Caco-2 (cell line): ENCODE data around the gene USP17L11. TPM values are rescaled to one million over a fixed set of nuclear protein-coding genes. Genes with fewer than 3 reads are reported as not detected.
"Not testable (repeated sequence)": the region's sequence is repeated elsewhere in the genome, so short reads cannot be mapped to it uniquely, and the experiment has no call there.

ENCODE experiments used
- BruUV-seq: library from RNA; stranded (reverse); fragments of 400-500 nt; replicated peaks from 2 replicates; lab custom pipeline; 2021; lab: Mats Ljungman, UMichigan
- CTCF ChIA-PET: fragments of 300-600 bp; sonication (Branson Sonifier 250); formaldehyde crosslinking; loops from one replicate; lab custom pipeline; 2022; ENCODE audit warnings: antibody characterized with exemption; lab: Charles Lee
- POLR2A ChIA-PET: fragments of 300-600 bp; sonication (Branson Sonifier 250); formaldehyde crosslinking; loops from one replicate; lab custom pipeline; 2022; ENCODE audit warnings: antibody characterized with exemption; lab: Charles Lee
- DNase-seq, 2 experiments: peaks; one replicate each; pipeline versions ENCODE4 v3.0.0 to v3.0.0-alpha.2; 2020 to 2022
- H3K27me3 ChIP-seq: replicated peaks from 2 replicates; pipeline ENCODE4 v1.6.0; 2011; ENCODE audit warnings: low read length; ENCODE audit not compliant: control insufficient read depth, insufficient read depth
- H3K36me3 ChIP-seq: 2 replicates; pipeline ENCODE4 v1.5.1; 2011; ENCODE audit warnings: low read length; ENCODE audit not compliant: control insufficient read depth, insufficient read depth
- H3K4me1 ChIP-seq: fragments of 250-450 bp; sonication (Bioruptor Pico); 2 replicates; pipeline ENCODE4 v1.5.1; 2020; ENCODE audit warnings: mild to moderate bottlenecking
- H3K4me3 ChIP-seq: 2 replicates; pipeline ENCODE4 v1.5.1; 2011; ENCODE audit warnings: low read depth, mild to moderate bottlenecking, control low read depth, low read length
- H3K9me3 ChIP-seq: fragments of 250-450 bp; sonication (Bioruptor Pico); 2 replicates; pipeline ENCODE4 v1.5.1; 2020; ENCODE audit warnings: mild to moderate bottlenecking, moderate library complexity
- H3K27ac Mint-ChIP-seq: one replicate; pipeline ENCODE4 v1.8.0; 2022; ENCODE audit warnings: mixed read lengths; ENCODE audit not compliant: unreplicated experiment
- H3K27me3 Mint-ChIP-seq: one replicate; pipeline ENCODE4 v1.8.0; 2022; ENCODE audit warnings: mixed read lengths; ENCODE audit not compliant: insufficient read depth, unreplicated experiment
- H3K36me3 Mint-ChIP-seq: one replicate; pipeline ENCODE4 v1.8.0; 2022; ENCODE audit warnings: mild to moderate bottlenecking, mixed read lengths; ENCODE audit not compliant: insufficient read depth, unreplicated experiment
- H3K4me1 Mint-ChIP-seq: one replicate; pipeline ENCODE4 v1.8.0; 2022; ENCODE audit warnings: low read depth, mixed read lengths; ENCODE audit not compliant: unreplicated experiment
- H3K4me3 Mint-ChIP-seq: one replicate; pipeline ENCODE4 v1.8.0; 2022; ENCODE audit warnings: mild to moderate bottlenecking, moderate library complexity, mixed read lengths; ENCODE audit not compliant: unreplicated experiment
- H3K9me3 Mint-ChIP-seq: one replicate; pipeline ENCODE4 v1.8.0; 2022; ENCODE audit warnings: mixed read lengths; ENCODE audit not compliant: unreplicated experiment
- intact Hi-C: fragments of 100-400 bp; cut with micrococcal nuclease; formaldehyde crosslinking; loops from one replicate; pipeline ENCODE4 v1.10.0; 2022; ENCODE audit not compliant: unreplicated experiment
- total RNA-seq: library from RNA; stranded (reverse); gene quantifications from 2 replicates; pipeline ENCODE4 v1.2.3, GENCODE V29; 2022

The USP17L11 gene
- total RNA-seq, 1 experiment from 2014 or later: not detected

GRCh38 chr4:9262572-9262971 lies 47.4 kb downstream of the USP17L11 start, which contains the start of gene USP17L21:
Gene USP17L21 (plus strand): TSS chr4:9262872. CDS start chr4:9262872, 0 bp downstream.
- H3K4me1 ChIP-seq, H3K4me1 Mint-ChIP-seq, H3K9me3 ChIP-seq, H3K4me3 ChIP-seq, intact Hi-C loops, POLR2A ChIA-PET, H3K27ac Mint-ChIP-seq, H3K36me3 Mint-ChIP-seq, CTCF ChIA-PET, DNase-seq, H3K9me3 Mint-ChIP-seq, BruUV-seq, H3K4me3 Mint-ChIP-seq, H3K27me3 ChIP-seq, H3K27me3 Mint-ChIP-seq, H3K36me3 ChIP-seq: not testable (repeated sequence)

Other genes starting within 250 kb of the USP17L11 start
- not detected in 2 replicates for gene FAM90A26, start 45.0 kb upstream of the USP17L11 start, total RNA-seq
- gene USP17L10, start 4.7 kb upstream of the USP17L11 start, total RNA-seq: not detected in 2 replicates
- gene USP17L12, start 4.7 kb downstream of the USP17L11 start, total RNA-seq: not detected in 2 replicates
- not detected in 2 replicates for gene USP17L13, start 9.5 kb downstream of the USP17L11 start, total RNA-seq
- not detected in 2 replicates for gene USP17L15, start 19.0 kb downstream of the USP17L11 start, total RNA-seq
- gene USP17L17, start 28.5 kb downstream of the USP17L11 start, total RNA-seq: not detected in 2 replicates
- gene USP17L18, start 33.2 kb downstream of the USP17L11 start, total RNA-seq: not detected in 2 replicates
- gene USP17L19, start 38.0 kb downstream of the USP17L11 start, total RNA-seq: not detected in 2 replicates
- not detected in 2 replicates for gene USP17L20, start 42.7 kb downstream of the USP17L11 start, total RNA-seq
- gene USP17L21, start 47.5 kb downstream of the USP17L11 start, total RNA-seq: not detected in 2 replicates
- not detected in 2 replicates for gene USP17L22, start 52.2 kb downstream of the USP17L11 start, total RNA-seq
- gene USP17L24, start 109.8 kb downstream of the USP17L11 start, total RNA-seq: not detected in 2 replicates
- not detected in 2 replicates for gene USP17L25, start 114.5 kb downstream of the USP17L11 start, total RNA-seq
- gene USP17L26, start 119.3 kb downstream of the USP17L11 start, total RNA-seq: not detected in 2 replicates
- not detected in 2 replicates for gene USP17L5, start 124.0 kb downstream of the USP17L11 start, total RNA-seq
- not detected in 2 replicates for gene USP17L27, start 128.7 kb downstream of the USP17L11 start, total RNA-seq
- gene USP17L28, start 133.5 kb downstream of the USP17L11 start, total RNA-seq: not detected in 2 replicates
- not detected in 2 replicates for gene USP17L29, start 138.2 kb downstream of the USP17L11 start, total RNA-seq
- gene USP17L30, start 147.7 kb downstream of the USP17L11 start, total RNA-seq: not detected in 2 replicates
- not detected in 2 replicates for gene DEFB131A, start 229.0 kb downstream of the USP17L11 start, total RNA-seq